ENCODE data around the gene NPAS3. TPM values are rescaled to one million over a fixed set of nuclear protein-coding genes. Genes with fewer than 3 reads are reported as not detected.

Gene NPAS3
- total and polyA plus RNA-seq, 2 donors (not counting 3 experiments of a cell fraction or from before 2014, with no cell fraction given): 0.10 to 0.13 TPM

DNA sequence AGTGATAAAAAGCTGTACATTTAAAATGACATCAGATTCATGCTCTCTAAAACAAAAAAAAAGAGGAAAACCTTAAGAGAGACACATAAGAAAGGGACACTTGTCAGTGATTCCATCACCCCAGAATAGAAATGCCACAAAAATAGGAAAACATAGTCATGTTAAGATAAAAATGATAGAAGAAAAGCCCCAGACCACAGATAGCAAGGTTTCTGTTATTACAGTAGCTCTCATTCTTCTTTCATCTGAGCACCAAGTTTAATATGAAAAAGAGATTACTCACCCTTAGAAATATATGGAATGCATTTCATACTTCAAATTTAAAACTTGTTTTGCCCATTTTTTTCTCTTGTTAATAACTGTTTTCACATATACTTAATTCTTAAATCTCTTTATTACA, 795.0 kb downstream of the NPAS3 start:
- POLR2A ChIA-PET: interaction anchor here (0.6 kb wide), 1 partner anchor 623 kb away, joined by 3 read pairs; no protein-coding TSS in a partner anchor
- no peak overlapping the region for H2AFZ ChIP-seq (ENCODE audit: low read depth, low read length)
- no peaks in the 10 kb centered on the region for H3K9me3 ChIP-seq (replicated peaks; ENCODE audit: control insufficient read depth, insufficient read depth, low read length)
- H3K79me2 ChIP-seq (ENCODE audit: control insufficient read depth, insufficient read depth, low read length): no peaks in the 10 kb centered on the region
- TF ChIP-seq FOS (IDR thresholded peaks at IDR 0.05; ENCODE audit: borderline replicate concordance, insufficient read depth, low read length) (no peak), MYC (IDR thresholded peaks at IDR 0.05; ENCODE audit: low read depth, low read length) (no peak), JUN (IDR thresholded peaks at IDR 0.05; ENCODE audit: borderline replicate concordance, insufficient read depth, insufficient read length, low read depth) (no peak), POLR2A (IDR thresholded peaks at IDR 0.05; ENCODE audit: low read depth, low read length) (no peak), EZH2 (IDR thresholded peaks at IDR 0.05; ENCODE audit: borderline replicate concordance, low read depth, low read length, severe bottlenecking) (no peak), GATA2 (IDR thresholded peaks at IDR 0.05; ENCODE audit: insufficient read depth, insufficient read length, low read depth, low read length) (no peak), POLR2AphosphoS5 (IDR thresholded peaks at IDR 0.05; ENCODE audit: insufficient read depth, low read depth, low read length) (no peak)
- TF ChIP-seq, protein P1, sequence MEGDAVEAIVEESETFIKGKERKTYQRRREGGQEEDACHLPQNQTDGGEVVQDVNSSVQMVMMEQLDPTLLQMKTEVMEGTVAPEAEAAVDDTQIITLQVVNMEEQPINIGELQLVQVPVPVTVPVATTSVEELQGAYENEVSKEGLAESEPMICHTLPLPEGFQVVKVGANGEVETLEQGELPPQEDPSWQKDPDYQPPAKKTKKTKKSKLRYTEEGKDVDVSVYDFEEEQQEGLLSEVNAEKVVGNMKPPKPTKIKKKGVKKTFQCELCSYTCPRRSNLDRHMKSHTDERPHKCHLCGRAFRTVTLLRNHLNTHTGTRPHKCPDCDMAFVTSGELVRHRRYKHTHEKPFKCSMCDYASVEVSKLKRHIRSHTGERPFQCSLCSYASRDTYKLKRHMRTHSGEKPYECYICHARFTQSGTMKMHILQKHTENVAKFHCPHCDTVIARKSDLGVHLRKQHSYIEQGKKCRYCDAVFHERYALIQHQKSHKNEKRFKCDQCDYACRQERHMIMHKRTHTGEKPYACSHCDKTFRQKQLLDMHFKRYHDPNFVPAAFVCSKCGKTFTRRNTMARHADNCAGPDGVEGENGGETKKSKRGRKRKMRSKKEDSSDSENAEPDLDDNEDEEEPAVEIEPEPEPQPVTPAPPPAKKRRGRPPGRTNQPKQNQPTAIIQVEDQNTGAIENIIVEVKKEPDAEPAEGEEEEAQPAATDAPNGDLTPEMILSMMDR (IDR thresholded peaks at IDR 0.05; ENCODE audit: extremely low read depth in 1 of 2, insufficient read depth in 1 of 2, low read depth in 1 of 2, low read length in 2 of 2): no peak
- TF ChIP-seq, protein P2, sequence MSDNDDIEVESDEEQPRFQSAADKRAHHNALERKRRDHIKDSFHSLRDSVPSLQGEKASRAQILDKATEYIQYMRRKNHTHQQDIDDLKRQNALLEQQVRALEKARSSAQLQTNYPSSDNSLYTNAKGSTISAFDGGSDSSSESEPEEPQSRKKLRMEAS (IDR thresholded peaks at IDR 0.05; ENCODE audit: insufficient read depth, insufficient read length): no peak
- no peaks in the 10 kb centered on the region for H3K9me1 ChIP-seq (replicated peaks; ENCODE audit: control insufficient read depth, extremely low read depth, insufficient read depth, low read length)
- dilution Hi-C loops (cut with MboI; ENCODE audit: extremely low pct_ligation_motif_present, low sequenced_read_pairs): no loop called here
- no peaks in the 10 kb centered on the region for H3K36me3 ChIP-seq (ENCODE audit: control insufficient read depth in 2 of 2, extremely low read depth in 1 of 2, insufficient read depth in 2 of 2, low read length in 2 of 2)
- no TSS peak for BruUV-seq (replicated peaks)
- DNase-seq (ENCODE audit: low read depth, low spot score) (peak; percentile 11), FAIRE-seq (no peak)
- H4K20me1 ChIP-seq (replicated peaks; ENCODE audit: control insufficient read depth, extremely low read depth, insufficient read depth, low read length): no peaks in the 10 kb centered on the region
- intact Hi-C loops (cut with micrococcal nuclease): no loop called here
- CTCF ChIA-PET: interaction anchor here (0.6 to 2.6 kb wide), 6 partner anchors 9 to 718 kb away, joined by 3 to 8 read pairs (median 4); no protein-coding TSS in a partner anchor
- H3K4me2 ChIP-seq (ENCODE audit: insufficient read depth, low read length): no peak overlapping the region
- no peak overlapping the region for H3K27ac ChIP-seq (ENCODE audit: insufficient read depth, low read depth, low read length)
- no peak overlapping the region for H3K9ac ChIP-seq (replicated peaks; ENCODE audit: extremely low read depth, insufficient read depth, low read length)
- H3K4me1 ChIP-seq (ENCODE audit: control insufficient read depth, extremely low read depth, insufficient read depth, low read length): peaks cover 6% of the 10 kb centered on the region
- no peak overlapping the region for H3K4me3 ChIP-seq (replicated peaks in 1 of 3; ENCODE audit: insufficient read depth in 1 of 3, low read depth in 1 of 3, low read length in 3 of 3)
- H3K27me3 ChIP-seq (ENCODE audit: control insufficient read depth in 2 of 2, insufficient read depth in 2 of 2, low read length in 2 of 2): no peaks in the 10 kb centered on the region

Measured in endothelial cell of umbilical vein (primary cell).